Uterus (tissue), 4 donors: Measurements from ENCODE around the gene STYXL2. TPM values are rescaled to one million over a fixed set of nuclear protein-coding genes. Genes with fewer than 3 reads are reported as not detected.
A peak's percentile ranks its signal among the peaks of the same experiment; 100 is the strongest.

Experiments
- DNase-seq, 2 donors: peaks; one replicate each; pipeline ENCODE4 v3.0.0-alpha.2; 2019 to 2020
- H3K27ac ChIP-seq, 2 donors: fragments of 200-600 bp; sonication (generic); 1 replicate in 1 of 2; 2 replicates in 1 of 2; pipeline ENCODE4 v1.5.1; 2016 to 2018
- H3K27me3 ChIP-seq, 2 donors: fragments of 200-600 bp; sonication (generic); one replicate each; pipeline ENCODE4 v1.5.1; 2018 to 2019; ENCODE audit warnings: control low read depth in 1 of 2
- H3K36me3 ChIP-seq, 2 donors: fragments of 200-600 bp; sonication (generic); one replicate each; pipeline ENCODE4 v1.5.1; 2019; ENCODE audit warnings: control low read depth in 1 of 2
- H3K4me1 ChIP-seq, 2 donors: fragments of 200-600 bp; sonication (generic); one replicate each; pipeline ENCODE4 v1.5.1; 2018 to 2019; ENCODE audit warnings: control low read depth in 1 of 2
- H3K4me3 ChIP-seq, 2 donors: fragments of 200-600 bp; sonication (generic); 1 replicate in 1 of 2; 2 replicates in 1 of 2; pipeline ENCODE4 v1.5.1; 2018 to 2019; ENCODE audit warnings: mild to moderate bottlenecking in 1 of 2
- H3K9me3 ChIP-seq, 2 donors: fragments of 200-600 bp; sonication (generic); one replicate each; pipeline ENCODE4 v1.5.1; 2019; ENCODE audit warnings: control low read depth in 1 of 2
- POLR2A ChIP-seq, 2 donors: fragments of 450-650 bp; IDR thresholded peaks; one replicate each; pipeline ENCODE4 v1.6.1; 2016; ENCODE audit warnings: antibody characterized with exemption in 2 of 2, mild to moderate bottlenecking in 1 of 2, moderate library complexity in 1 of 2
- intact Hi-C: fragments of 100-400 bp; cut with DNase I; formaldehyde crosslinking; loops from one replicate; pipeline ENCODE4 v1.15.1; 2023; ENCODE audit warnings: low total_unique reads
- total RNA-seq, 4 donors: library from RNA; depleted of rRNA in 3 of 4; stranded (reverse); fragments of >200 nt in 3 of 4; gene quantifications; one replicate each; pipeline versions ENCODE4 v1.1.0 to v1.2.4, GENCODE V29; 2014 to 2023
- TF ChIP-seq, protein P1 (sequence below), 4 experiments: fragments of 200-600 bp in 2 of 4; fragments of 450-650 bp in 2 of 4; sonication (generic) in 2 of 4; IDR thresholded peaks; one replicate each; pipeline ENCODE4 v1.5.1; 2016 to 2019; ENCODE audit warnings: antibody characterized with exemption in 4 of 4, mild to moderate bottlenecking in 2 of 4, moderate library complexity in 1 of 4
- donor health status: DM: yes; HTN: yes; CAD: no.

STYXL2 gene
- total RNA-seq, result 1 to 10 TPM in 1 of 4 donors, not detected in 3; 1.2 TPM

DNA sequence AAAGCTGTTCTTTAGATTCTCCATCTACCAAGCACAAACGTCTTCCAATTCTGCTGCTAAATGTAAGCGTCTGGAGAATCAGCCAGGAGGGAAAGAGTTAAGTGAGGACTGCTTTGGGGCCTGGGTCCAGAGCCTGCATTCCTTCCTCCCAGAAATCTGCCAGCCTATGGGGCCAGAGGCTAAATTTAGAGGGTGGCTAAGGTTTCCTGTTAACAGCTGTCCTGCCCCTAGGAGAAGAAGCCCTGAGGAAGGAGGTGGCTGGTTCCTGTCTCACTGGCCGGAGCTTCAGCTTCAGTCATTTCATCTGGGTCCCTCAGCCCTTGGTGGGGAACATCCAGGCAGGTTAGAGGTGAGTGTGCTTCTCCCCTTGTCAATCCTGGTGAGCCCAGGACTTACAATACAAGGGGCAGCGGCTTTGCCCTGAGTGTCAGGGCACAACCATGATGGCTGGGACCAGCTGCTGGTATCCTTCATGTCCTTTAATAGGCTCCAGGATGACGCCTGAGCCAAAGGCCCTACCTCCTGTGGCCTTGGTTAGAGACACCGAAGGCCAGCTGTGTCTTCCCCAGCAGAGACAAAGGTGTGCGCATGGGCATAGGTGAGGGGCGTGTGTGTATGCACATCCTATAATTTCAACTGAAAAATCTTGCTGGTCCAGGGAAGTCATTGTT lies at the start of gene STYXL2:
STYXL2 (plus strand) TSS at position 230 of the 671 bp plus-strand sequence. CDS start 775 bp downstream, outside the sequence.
- DNase-seq, result no peak

GRCh38 chr1:167051907-167052306 lies 42.0 kb upstream of the STYXL2 start:
- no peaks in the 10 kb centered on the region for H3K9me3 ChIP-seq
- H3K36me3 ChIP-seq, result no peaks in the 10 kb centered on the region
- H3K27me3 ChIP-seq, result no peaks in the 10 kb centered on the region
- no peak overlapping the region for H3K4me3 ChIP-seq
- no peak overlapping the region for H3K27ac ChIP-seq
- DNase-seq, result no peak
- H3K4me1 ChIP-seq, result no peaks in the 10 kb centered on the region
- intact Hi-C loops, result no loop called here
- no peak for TF ChIP-seq POLR2A (IDR thresholded peaks at IDR 0.05)

More for the DNA sequence above, at the start of gene STYXL2:
- Histone ChIP-seq H3K36me3 (no peaks in the 10 kb centered on the region), H3K4me3 (no peak within 1 kb of the TSS), H3K27me3 (no peaks in the 10 kb centered on the region), H3K9me3 (no peaks in the 10 kb centered on the region), H3K27ac (no peak within 1 kb of the TSS), H3K4me1 (no peaks in the 10 kb centered on the region)
- TF ChIP-seq POLR2A (IDR thresholded peaks at IDR 0.05), result no peak
- TF ChIP-seq, protein P1, sequence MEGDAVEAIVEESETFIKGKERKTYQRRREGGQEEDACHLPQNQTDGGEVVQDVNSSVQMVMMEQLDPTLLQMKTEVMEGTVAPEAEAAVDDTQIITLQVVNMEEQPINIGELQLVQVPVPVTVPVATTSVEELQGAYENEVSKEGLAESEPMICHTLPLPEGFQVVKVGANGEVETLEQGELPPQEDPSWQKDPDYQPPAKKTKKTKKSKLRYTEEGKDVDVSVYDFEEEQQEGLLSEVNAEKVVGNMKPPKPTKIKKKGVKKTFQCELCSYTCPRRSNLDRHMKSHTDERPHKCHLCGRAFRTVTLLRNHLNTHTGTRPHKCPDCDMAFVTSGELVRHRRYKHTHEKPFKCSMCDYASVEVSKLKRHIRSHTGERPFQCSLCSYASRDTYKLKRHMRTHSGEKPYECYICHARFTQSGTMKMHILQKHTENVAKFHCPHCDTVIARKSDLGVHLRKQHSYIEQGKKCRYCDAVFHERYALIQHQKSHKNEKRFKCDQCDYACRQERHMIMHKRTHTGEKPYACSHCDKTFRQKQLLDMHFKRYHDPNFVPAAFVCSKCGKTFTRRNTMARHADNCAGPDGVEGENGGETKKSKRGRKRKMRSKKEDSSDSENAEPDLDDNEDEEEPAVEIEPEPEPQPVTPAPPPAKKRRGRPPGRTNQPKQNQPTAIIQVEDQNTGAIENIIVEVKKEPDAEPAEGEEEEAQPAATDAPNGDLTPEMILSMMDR (IDR thresholded peaks at IDR 0.05), result no peak
- intact Hi-C loops, result no loop called here

DNA sequence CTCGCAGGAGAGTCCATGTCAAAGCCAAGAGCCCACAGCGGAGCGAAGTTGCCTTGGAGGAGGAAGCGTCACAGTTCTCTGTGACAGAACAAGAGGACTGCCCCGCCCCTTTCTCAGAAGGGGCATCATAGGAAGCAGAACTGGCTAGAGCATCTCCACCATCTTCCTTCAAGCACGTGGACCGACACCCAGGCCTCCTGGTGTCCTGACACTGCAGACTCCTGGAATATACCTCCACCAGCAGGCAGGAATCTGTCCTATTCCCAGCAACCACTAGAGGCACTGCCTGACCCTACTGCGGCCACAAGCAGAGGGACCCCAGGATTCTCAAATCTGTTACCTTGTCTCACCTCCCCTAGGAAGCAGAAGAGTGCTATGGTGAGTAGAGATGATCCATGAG lies 41.5 kb upstream of the STYXL2 start:
- intact Hi-C loops, result no loop called here
- DNase-seq, result no peak
- TF ChIP-seq, protein P1 (IDR thresholded peaks at IDR 0.05), result peak in 1 of 4 experiments; percentile 10
- TF ChIP-seq POLR2A (IDR thresholded peaks at IDR 0.05), result no peak

DNA sequence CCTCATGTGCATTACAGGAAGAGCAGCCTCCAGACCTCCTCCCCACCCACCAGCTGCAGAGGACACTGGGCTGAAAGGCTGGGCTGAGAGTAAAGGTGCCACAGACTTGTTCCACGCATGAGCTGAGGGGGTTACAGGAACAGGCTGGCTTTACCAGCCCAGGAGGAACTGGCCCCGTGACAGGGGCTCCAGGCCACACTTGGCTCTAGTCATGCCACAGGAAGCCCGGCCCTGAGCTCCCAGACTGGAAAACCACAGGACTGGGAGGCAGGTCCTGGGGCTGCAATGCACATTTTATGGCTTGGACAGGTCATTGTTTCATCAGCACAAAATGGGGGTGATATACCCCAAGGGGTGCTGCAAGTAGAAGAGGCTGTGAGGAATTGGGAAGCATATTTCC lies 39.3 kb upstream of the STYXL2 start:
- DNase-seq, result no peak
- Histone ChIP-seq H3K9me3 (no peaks in the 10 kb centered on the region), H3K36me3 (no peaks in the 10 kb centered on the region), H3K27me3 (no peaks in the 10 kb centered on the region), H3K4me1 (no peaks in the 10 kb centered on the region), H3K4me3 (no peak overlapping the region), H3K27ac (no peak overlapping the region)
- intact Hi-C loops, result no loop called here
- TF ChIP-seq, protein P1 (IDR thresholded peaks at IDR 0.05), result no peak
- TF ChIP-seq POLR2A (IDR thresholded peaks at IDR 0.05), result no peak

More for the DNA sequence above, 41.5 kb upstream of the STYXL2 start:
- H3K4me3 ChIP-seq, result no peak overlapping the region
- H3K27ac ChIP-seq, result no peak overlapping the region
- no peaks in the 10 kb centered on the region for H3K4me1 ChIP-seq
- no peaks in the 10 kb centered on the region for H3K27me3 ChIP-seq
- H3K9me3 ChIP-seq, result no peaks in the 10 kb centered on the region
- no peaks in the 10 kb centered on the region for H3K36me3 ChIP-seq

GRCh38 chr1:167054946-167055630 lies 38.8 kb upstream of the STYXL2 start:
- Histone ChIP-seq H3K4me1 (no peaks in the 10 kb centered on the region), H3K27me3 (no peaks in the 10 kb centered on the region), H3K27ac (no peak overlapping the region), H3K36me3 (no peaks in the 10 kb centered on the region), H3K9me3 (no peaks in the 10 kb centered on the region), H3K4me3 (no peak overlapping the region)
- DNase-seq, result no peak
- intact Hi-C loops, result no loop called here
- TF ChIP-seq, protein P1 (IDR thresholded peaks at IDR 0.05), result no peak
- no peak for TF ChIP-seq POLR2A (IDR thresholded peaks at IDR 0.05)
